Esophagus squamous epithelium (tissue), 4 donors: ENCODE measurements around the gene CCDC18.

Source experiments
- CTCF ChIP-seq, 6 experiments: fragments of 450-650 bp in 4 of 6; fragments of 200-600 bp in 2 of 6; sonication (generic) in 2 of 6; IDR thresholded peaks; one replicate each; pipeline ENCODE4 v1.5.1; 2016 to 2019; ENCODE audit warnings: antibody characterized with exemption in 6 of 6, mild to moderate bottlenecking in 4 of 6, moderate library complexity in 4 of 6
- POLR2A ChIP-seq, 4 donors: fragments of 450-650 bp; IDR thresholded peaks; one replicate each; pipeline ENCODE4 v1.6.1; 2017; ENCODE audit warnings: antibody characterized with exemption in 4 of 4, mild to moderate bottlenecking in 4 of 4, moderate library complexity in 3 of 4

- TF ChIP-seq POLR2A (IDR thresholded peaks at IDR 0.05) (no peak), CTCF (IDR thresholded peaks at IDR 0.05) (no peak)
Measured at GRCh38 chr1:93180723-93181613, at the start of gene CCDC18.
